HEK293 (cell line): Measurements from ENCODE around the gene C2orf42.
"Not testable (repeated sequence)": the region's sequence is repeated elsewhere in the genome, so short reads cannot be mapped to it uniquely, and the experiment has no call there.

Source experiments
- CTCF ChIA-PET: fragments of 350-600 bp; formaldehyde crosslinking; extraction: SDS; loops from one replicate; lab custom pipeline; 2021; ENCODE audit warnings: antibody characterized with exemption; lab: Yijun Ruan, JAX
- POLR2A ChIA-PET: fragments of 300-600 bp; formaldehyde crosslinking; extraction: SDS; loops from one replicate; lab custom pipeline; 2020; ENCODE audit warnings: antibody characterized with exemption, inconsistent platforms; lab: Yijun Ruan, JAX
- H3K27ac ChIP-seq: fragments of 200-500 bp; sonication (Bioruptor generic); 2 replicates; pipeline ENCODE4 v1.5.1; 2014; ENCODE audit warnings: low read depth, low read length, control low read depth, inconsistent platforms; ENCODE audit errors: extremely low read depth
- H3K36me3 ChIP-seq, 2 experiments: fragments of 200-500 bp in 1 of 2; sonication (Bioruptor generic) in 1 of 2; 1 replicate in 1 of 2; 2 replicates in 1 of 2; pipeline ENCODE4 v1.5.1; 2014 to 2017; ENCODE audit warnings: inconsistent platforms in 2 of 2, low read length in 2 of 2; ENCODE audit not compliant: control insufficient read depth in 2 of 2, insufficient read depth in 1 of 2
- H3K4me1 ChIP-seq: fragments of 200-500 bp; sonication (Bioruptor generic); 2 replicates; pipeline ENCODE4 v1.5.1; 2014; ENCODE audit warnings: mild to moderate bottlenecking, low read length, inconsistent platforms; ENCODE audit not compliant: control insufficient read depth, insufficient read depth
- H3K4me3 ChIP-seq: 2 replicates; pipeline ENCODE4 v1.5.1; 2011; ENCODE audit warnings: low read depth, mild to moderate bottlenecking, control low read depth, low read length, moderate library complexity
- H3K9me3 ChIP-seq: fragments of 200-500 bp; sonication (Bioruptor generic); 2 replicates; pipeline ENCODE4 v1.5.1; 2014; ENCODE audit warnings: low read depth, low read length, inconsistent platforms; ENCODE audit not compliant: control insufficient read depth, insufficient read depth
- BCL11B ChIP-seq: fragments of 450-650 bp; formaldehyde crosslinking; IDR thresholded peaks from 2 replicates; pipeline ENCODE4 v1.5.1; 2016; ENCODE audit warnings: low read depth, missing biosample characterization, missing genetic modification characterization
- CTCF ChIP-seq: fragments of 450-650 bp; formaldehyde crosslinking; IDR thresholded peaks from 2 replicates; pipeline ENCODE4 v1.5.1; 2016; ENCODE audit warnings: missing biosample characterization, missing genetic modification characterization
- FEZF1 ChIP-seq: fragments of 450-650 bp; formaldehyde crosslinking; IDR thresholded peaks from 2 replicates; pipeline ENCODE4 v1.5.1; 2016; ENCODE audit warnings: missing biosample characterization, missing genetic modification characterization
- GLI2 ChIP-seq: fragments of 450-650 bp; formaldehyde crosslinking; IDR thresholded peaks from 2 replicates; pipeline ENCODE4; 2017; ENCODE audit warnings: missing biosample characterization, missing genetic modification characterization, low read depth, borderline replicate concordance
- INSM2 ChIP-seq: fragments of 450-650 bp; formaldehyde crosslinking; IDR thresholded peaks from 2 replicates; pipeline ENCODE4 v1.5.1; 2016; ENCODE audit warnings: missing biosample characterization, missing genetic modification characterization
- PRDM10 ChIP-seq: fragments of 450-650 bp; formaldehyde crosslinking; IDR thresholded peaks from 2 replicates; pipeline ENCODE4 v1.5.1; 2016; ENCODE audit warnings: missing biosample characterization, missing genetic modification characterization
- ZNF114 ChIP-seq: fragments of 450-650 bp; formaldehyde crosslinking; IDR thresholded peaks from 2 replicates; pipeline ENCODE4 v1.5.0; 2017; ENCODE audit warnings: missing biosample characterization, missing genetic modification characterization
- ZNF174 ChIP-seq: fragments of 450-650 bp; formaldehyde crosslinking; IDR thresholded peaks from 2 replicates; pipeline ENCODE4 v1.5.0; 2017; ENCODE audit warnings: missing biosample characterization, mild to moderate bottlenecking, missing genetic modification characterization
- ZNF24 ChIP-seq: fragments of 450-650 bp; formaldehyde crosslinking; IDR thresholded peaks from 2 replicates; pipeline ENCODE4 v1.5.1; 2016; ENCODE audit warnings: missing biosample characterization, missing genetic modification characterization
- ZNF26 ChIP-seq: fragments of 450-650 bp; formaldehyde crosslinking; IDR thresholded peaks from 2 replicates; pipeline ENCODE4 v1.5.1; 2016; ENCODE audit warnings: missing biosample characterization, missing genetic modification characterization
- ZNF280C ChIP-seq: fragments of 450-650 bp; formaldehyde crosslinking; IDR thresholded peaks from 2 replicates; pipeline ENCODE4 v1.5.1; 2016; ENCODE audit warnings: missing biosample characterization, missing genetic modification characterization
- ZNF311 ChIP-seq: fragments of 450-650 bp; formaldehyde crosslinking; IDR thresholded peaks from 2 replicates; pipeline ENCODE4 v1.5.1; 2017; ENCODE audit warnings: missing biosample characterization, missing genetic modification characterization, borderline replicate concordance
- ZNF394 ChIP-seq: fragments of 450-650 bp; formaldehyde crosslinking; IDR thresholded peaks from 2 replicates; pipeline ENCODE4 v1.5.1; 2016; ENCODE audit warnings: missing biosample characterization, missing genetic modification characterization, mild to moderate bottlenecking, moderate library complexity, borderline replicate concordance
- ZNF529 ChIP-seq: fragments of 450-650 bp; formaldehyde crosslinking; IDR thresholded peaks from 2 replicates; pipeline ENCODE4 v1.5.1; 2017; ENCODE audit warnings: missing genetic modification characterization, missing biosample characterization; ENCODE audit not compliant: insufficient replicate concordance
- ZNF610 ChIP-seq: fragments of 450-650 bp; formaldehyde crosslinking; IDR thresholded peaks from 2 replicates; pipeline ENCODE4 v1.5.1; 2016; ENCODE audit warnings: missing biosample characterization, missing genetic modification characterization, borderline replicate concordance
- ZNF623 ChIP-seq: fragments of 450-650 bp; formaldehyde crosslinking; IDR thresholded peaks from 2 replicates; pipeline ENCODE4 v1.5.1; 2016; ENCODE audit warnings: missing biosample characterization, missing genetic modification characterization
- ZNF645 ChIP-seq: fragments of 450-650 bp; formaldehyde crosslinking; IDR thresholded peaks from 2 replicates; pipeline ENCODE4; 2016; ENCODE audit warnings: missing biosample characterization, missing genetic modification characterization
- ZNF670 ChIP-seq: fragments of 450-650 bp; formaldehyde crosslinking; IDR thresholded peaks from 2 replicates; pipeline ENCODE4 v1.5.1; 2016; ENCODE audit warnings: missing biosample characterization, missing genetic modification characterization, low read depth
- ZSCAN16 ChIP-seq: fragments of 450-650 bp; formaldehyde crosslinking; IDR thresholded peaks from 2 replicates; pipeline ENCODE4 v1.5.1; 2016; ENCODE audit warnings: missing biosample characterization, missing genetic modification characterization
- ZSCAN30 ChIP-seq: fragments of 450-650 bp; IDR thresholded peaks from 2 replicates; pipeline ENCODE4 v1.5.1; 2018; ENCODE audit warnings: missing biosample characterization, mild to moderate bottlenecking, missing genetic modification characterization, moderate library complexity

The C2orf42 gene

GRCh38 chr2:70140791-70141211 is 50.0 kb downstream of the C2orf42 start:
- Histone ChIP-seq H3K4me1 (peaks cover 9% of the 10 kb centered on the region; the same call in 1 of the 2 replicates), H3K4me3 (no peak overlapping the region), H3K9me3 (no peaks in the 10 kb centered on the region), H3K36me3 (no peaks in the 10 kb centered on the region), H3K27ac (no peak overlapping the region)
- no peak for TF ChIP-seq ZSCAN30 (tag by site-specific recombination)
- TF ChIP-seq ZNF174 (tag by site-specific recombination) = no peak
- TF ChIP-seq ZNF311 (tag by site-specific recombination) = no peak
- no peak for TF ChIP-seq ZNF645 (tag by site-specific recombination)
- TF ChIP-seq GLI2 (tag by site-specific recombination) = no peak
- peak; percentile 38; the same call in 1 of the 2 replicates for TF ChIP-seq FEZF1 (tag by site-specific recombination)
- no peak for TF ChIP-seq BCL11B (tag by site-specific recombination)
- TF ChIP-seq ZNF529 (tag by site-specific recombination) = no peak
- TF ChIP-seq ZNF610 (tag by site-specific recombination) = no peak
- no peak for TF ChIP-seq ZSCAN16 (tag by site-specific recombination)
- TF ChIP-seq ZNF26 = no peak
- no peak for TF ChIP-seq ZNF24
- TF ChIP-seq CTCF (tag by site-specific recombination) = peak; percentile 31; the same call in 1 of the 2 replicates
- TF ChIP-seq ZNF623 (tag by site-specific recombination) = no peak
- no peak for TF ChIP-seq INSM2 (tag by site-specific recombination)
- TF ChIP-seq PRDM10 (tag by site-specific recombination) = 0 out of 2 replicates have a peak, but pooled peaks have one; percentile 46
- TF ChIP-seq ZNF670 (tag by site-specific recombination) = no peak
- TF ChIP-seq ZNF394 (tag by site-specific recombination) = no peak
- TF ChIP-seq ZNF114 (tag by site-specific recombination) = no peak
- no peak for TF ChIP-seq ZNF280C (tag by site-specific recombination)
- POLR2A ChIA-PET = interaction anchor here (3.3 to 4.6 kb wide), 2 partner anchors 15 to 227 kb away, joined by 17 to 30 read pairs; partner anchors contain the start of gene MXD1
- CTCF ChIA-PET = interaction anchor here (0.6 to 1.7 kb wide), 3 partner anchors 16 to 423 kb away, joined by 3 to 6 read pairs (median 3); no protein-coding TSS in a partner anchor

GRCh38 chr2:70134323-70134983 is 56.4 kb downstream of the C2orf42 start:
- H3K4me3 ChIP-seq, H3K9me3 ChIP-seq, H3K36me3 ChIP-seq: not testable (repeated sequence)
- CTCF ChIA-PET = interaction anchor here (1.5 kb wide), 1 partner anchor 222 kb away, joined by 3 read pairs; no protein-coding TSS in a partner anchor
- Histone ChIP-seq H3K27ac (peak overlapping the region; percentile 92; the same call in 1 of the 2 replicates), H3K4me1 (peaks cover 23% of the 10 kb centered on the region)
- POLR2A ChIA-PET = interaction anchor here (0.5 kb wide), 1 partner anchor 9 kb away, joined by 5 read pairs; no protein-coding TSS in a partner anchor
